H9 (cell line): Measurements from ENCODE around the gene C11orf65. TPM values are rescaled to one million over a fixed set of nuclear protein-coding genes. Genes with fewer than 3 reads are reported as not detected.

Source experiments
- DNase-seq: peaks from one replicate; pipeline ENCODE4 v3.0.0-alpha.2; 2017
- H2AFZ ChIP-seq: one replicate; pipeline ENCODE4 v1.6.1; 2013; ENCODE audit warnings: mild to moderate bottlenecking, low read length, control low read depth, moderate library complexity
- H2AK5ac ChIP-seq: 2 replicates; pipeline ENCODE4 v1.6.1; 2013; ENCODE audit warnings: low read length, control low read depth, mixed read lengths; ENCODE audit not compliant: insufficient read length
- H2BK120ac ChIP-seq: one replicate; pipeline ENCODE4 v1.6.1; 2013; ENCODE audit warnings: low read depth, mild to moderate bottlenecking, low read length, control low read depth, inconsistent platforms; ENCODE audit not compliant: poor library complexity, severe bottlenecking
- H2BK12ac ChIP-seq: 2 replicates; pipeline ENCODE4 v1.6.1; 2013; ENCODE audit warnings: low read length, control low read depth, mixed read lengths, low read depth; ENCODE audit not compliant: insufficient read length
- H2BK15ac ChIP-seq: 2 replicates; pipeline ENCODE4 v1.6.1; 2013; ENCODE audit warnings: low read depth, low read length, control low read depth
- H2BK20ac ChIP-seq: one replicate; pipeline ENCODE4 v1.6.1; 2013; ENCODE audit warnings: low read depth, mild to moderate bottlenecking, low read length, control low read depth, inconsistent platforms; ENCODE audit not compliant: poor library complexity, severe bottlenecking
- H2BK5ac ChIP-seq: 2 replicates; pipeline ENCODE4 v1.6.1; 2013; ENCODE audit warnings: low read length, control low read depth, mixed read lengths; ENCODE audit not compliant: insufficient read length
- H3K14ac ChIP-seq: 2 replicates; pipeline ENCODE4 v1.6.1; 2013; ENCODE audit warnings: low read length, control low read depth; ENCODE audit not compliant: insufficient read depth
- H3K18ac ChIP-seq: 2 replicates; pipeline ENCODE4 v1.6.1; 2013; ENCODE audit warnings: low read depth, mild to moderate bottlenecking, mixed read lengths, low read length, control low read depth; ENCODE audit not compliant: insufficient read length
- H3K23ac ChIP-seq: 2 replicates; pipeline ENCODE4 v1.6.1; 2013; ENCODE audit warnings: low read length, control low read depth, mixed read lengths, low read depth; ENCODE audit not compliant: insufficient read length
- H3K23me2 ChIP-seq: 2 replicates; pipeline ENCODE4 v1.6.1; 2013; ENCODE audit warnings: low read depth, mild to moderate bottlenecking, mixed read lengths, low read length, control low read depth; ENCODE audit not compliant: insufficient read length, poor library complexity, severe bottlenecking
- H3K27ac ChIP-seq: 2 replicates; pipeline ENCODE4 v1.5.1; 2013; ENCODE audit warnings: low read length, control low read depth, mixed read lengths, low read depth; ENCODE audit not compliant: insufficient read length
- H3K27me3 ChIP-seq: 2 replicates; pipeline ENCODE4 v1.6.1; 2013; ENCODE audit warnings: low read length, control low read depth, inconsistent platforms; ENCODE audit not compliant: insufficient read depth
- H3K4ac ChIP-seq: 2 replicates; pipeline ENCODE4 v1.6.1; 2013; ENCODE audit warnings: low read depth, mild to moderate bottlenecking, control low read depth, inconsistent platforms, low read length, moderate library complexity
- H3K4me1 ChIP-seq: 2 replicates; pipeline ENCODE4 v1.6.1; 2013; ENCODE audit warnings: low read length, control low read depth, inconsistent platforms; ENCODE audit not compliant: insufficient read depth
- H3K4me2 ChIP-seq: 2 replicates; pipeline ENCODE4 v1.6.1; 2013; ENCODE audit warnings: low read length, control low read depth, mixed read lengths; ENCODE audit not compliant: insufficient read length, insufficient read depth
- H3K56ac ChIP-seq: 2 replicates; pipeline ENCODE4 v1.6.1; 2013; ENCODE audit warnings: low read depth, mild to moderate bottlenecking, mixed read lengths, low read length, control low read depth; ENCODE audit not compliant: insufficient read length
- H3K79me1 ChIP-seq: 2 replicates; pipeline ENCODE4 v1.6.1; 2013; ENCODE audit warnings: low read depth, mild to moderate bottlenecking, moderate library complexity, low read length, control low read depth, inconsistent platforms; ENCODE audit not compliant: insufficient read depth, poor library complexity, severe bottlenecking
- H3K79me2 ChIP-seq: 2 replicates; pipeline ENCODE4 v1.6.1; 2013; ENCODE audit warnings: low read length, control low read depth, inconsistent platforms; ENCODE audit not compliant: insufficient read depth
- H3K9ac ChIP-seq: 2 replicates; pipeline ENCODE4 v1.6.1; 2013; ENCODE audit warnings: low read length, control low read depth, mixed read lengths; ENCODE audit not compliant: insufficient read length; ENCODE audit errors: extremely low read depth
- H3K9me3 ChIP-seq: one replicate; pipeline ENCODE4 v1.6.1; 2013; ENCODE audit warnings: low read depth, low read length, inconsistent platforms; ENCODE audit not compliant: control insufficient read depth
- H3T11ph ChIP-seq: one replicate; pipeline ENCODE4 v1.6.1; 2013; ENCODE audit warnings: mild to moderate bottlenecking, low read length, control low read depth, inconsistent platforms
- H4K20me1 ChIP-seq: one replicate; pipeline ENCODE4 v1.6.1; 2013; ENCODE audit not compliant: control insufficient read depth, insufficient read length, insufficient read depth
- H4K5ac ChIP-seq: 2 replicates; pipeline ENCODE4 v1.6.1; 2013; ENCODE audit warnings: low read depth, mild to moderate bottlenecking, mixed read lengths, low read length, control low read depth; ENCODE audit not compliant: insufficient read length
- H4K8ac ChIP-seq: replicated peaks from 2 replicates; pipeline ENCODE4 v1.6.1; 2013; ENCODE audit warnings: low read length, control low read depth, mixed read lengths, low read depth; ENCODE audit not compliant: insufficient read length
- H4K91ac ChIP-seq: 2 replicates; pipeline ENCODE4 v1.6.1; 2013; ENCODE audit warnings: low read depth, mild to moderate bottlenecking, moderate library complexity, mixed read lengths, low read length, control low read depth; ENCODE audit not compliant: insufficient read length
- H3K27ac Mint-ChIP-seq, 3 experiments: 2 replicates in 2 of 3; 3 replicates in 1 of 3; pipeline ENCODE4 v1.8.0; 2020 to 2021; ENCODE audit warnings: mixed read lengths in 3 of 3, mild to moderate bottlenecking in 1 of 3, moderate library complexity in 1 of 3
- H3K27me3 Mint-ChIP-seq: 2 replicates; pipeline ENCODE4 v1.8.0; 2021; ENCODE audit warnings: low read depth, mild to moderate bottlenecking, moderate library complexity, mixed read lengths
- H3K36me3 Mint-ChIP-seq, 3 experiments: 2 replicates in 2 of 3; 3 replicates in 1 of 3; pipeline ENCODE4 v1.8.0; 2020 to 2021; ENCODE audit warnings: low read depth in 3 of 3, mixed read lengths in 3 of 3; ENCODE audit not compliant: insufficient read depth in 1 of 3
- H3K4me1 Mint-ChIP-seq, 2 experiments: 2 replicates each; pipeline ENCODE4 v1.8.0; 2020; ENCODE audit warnings: mixed read lengths in 2 of 2
- H3K4me3 Mint-ChIP-seq, 2 experiments: 2 replicates in 1 of 2; 3 replicates in 1 of 2; pipeline ENCODE4 v1.8.0; 2020 to 2021; ENCODE audit warnings: mild to moderate bottlenecking in 2 of 2, mixed read lengths in 2 of 2, moderate library complexity in 1 of 2
- H3K9me3 Mint-ChIP-seq, 2 experiments: 2 replicates in 1 of 2; 3 replicates in 1 of 2; pipeline ENCODE4 v1.8.0; 2020; ENCODE audit warnings: mild to moderate bottlenecking in 2 of 2, mixed read lengths in 2 of 2, moderate library complexity in 1 of 2
- WGBS: extraction: QIAGEN DNeasy Blood & Tissue Kit; methylation state at CpG from one replicate; pipeline ENCODE4 v1.1.7; 2013; ENCODE audit warnings: missing lambda C conversion rate, low lambda C conversion rate, mixed read lengths; ENCODE audit not compliant: insufficient read length; ENCODE audit errors: extremely low coverage; 5-methylcytosine and 5-hydroxymethylcytosine counted together
- total RNA-seq: library from RNA; stranded (reverse); gene quantifications from 2 replicates; pipeline ENCODE4 v1.2.1, GENCODE V29; 2021
- TF ChIP-seq, protein P1 (sequence below): fragments of 200-600 bp; sonication (generic); conservative IDR thresholded peaks from 3 replicates; pipeline ENCODE4 v1.8.0; 2021; ENCODE audit warnings: antibody characterized with exemption, mild to moderate bottlenecking

Gene C11orf65
- total RNA-seq, 1 experiment from 2014 or later: 0.55 TPM

DNA sequence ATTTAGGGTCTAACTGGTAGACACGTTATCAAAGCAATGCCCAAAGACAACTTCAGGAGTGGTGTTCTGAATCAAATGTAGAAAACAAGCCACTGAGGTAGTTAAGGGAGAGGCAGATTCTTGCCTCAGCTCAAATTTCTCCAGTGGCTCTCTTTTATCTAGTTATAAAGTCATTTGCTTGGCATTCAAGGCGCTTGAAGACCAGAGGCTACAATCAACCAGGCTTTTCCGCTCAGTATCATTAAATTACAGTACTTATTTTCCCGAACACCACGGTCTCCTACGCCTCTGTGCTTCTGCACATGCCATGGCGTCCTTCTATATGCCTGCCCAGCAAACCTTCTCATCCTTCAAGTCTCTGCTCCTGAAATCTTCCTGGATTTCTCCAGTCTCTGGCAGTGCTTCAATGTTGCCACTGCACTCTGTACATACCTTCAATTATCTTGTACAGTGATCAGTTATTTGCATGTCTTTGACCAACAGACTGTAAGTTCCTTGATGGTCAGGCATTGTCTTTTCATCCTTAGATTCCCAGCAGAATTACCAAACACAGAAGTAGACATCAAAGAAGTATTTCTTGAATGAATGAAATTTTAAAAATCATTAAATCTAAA, 29.4 kb upstream of the C11orf65 start:
- Histone ChIP-seq H3K4ac (no peak overlapping the region), H3K56ac (no peak overlapping the region), H2BK12ac (no peak overlapping the region), H4K20me1 (no peaks in the 10 kb centered on the region), H3K4me1 (no peaks in the 10 kb centered on the region; the same call in none of the 2 replicates), H3K4me2 (peak overlapping the region; percentile 87), H2BK120ac (no peak overlapping the region), H3K27me3 (no peaks in the 10 kb centered on the region), H3K23ac (no peak overlapping the region), H4K5ac (no peak overlapping the region), H3K23me2 (peaks cover 14% of the 10 kb centered on the region), H3K18ac (no peak overlapping the region), H3K9me3 (no peaks in the 10 kb centered on the region), H2AFZ (no peak overlapping the region), H2BK15ac (no peak overlapping the region), H3K79me1 (no peaks in the 10 kb centered on the region), H4K8ac (no peak overlapping the region), H3K79me2 (no peaks in the 10 kb centered on the region), H4K91ac (no peak overlapping the region), H3K14ac (no peak overlapping the region), H3T11ph (no peak overlapping the region), H2AK5ac (no peak overlapping the region), H3K27ac (no peak overlapping the region), H3K9ac (no peak overlapping the region), H2BK20ac (no peak overlapping the region), H2BK5ac (no peak overlapping the region)
- Mint-ChIP-seq H3K9me3 (no peaks in the 10 kb centered on the region; a peak in 1 of 5 replicates), H3K27me3 (peaks cover 8% of the 10 kb centered on the region), H3K36me3 (no peaks in the 10 kb centered on the region), H3K27ac (peak overlapping the region in 1 of 3 experiments; percentile 61; a peak in 1 of 7 replicates), H3K4me3 (peak overlapping the region in 1 of 2 experiments; percentile 93; a peak in 3 of 5 replicates), H3K4me1 (peaks cover 11 to 16% of the 10 kb centered on the region in 2 experiments)
- no peak for DNase-seq
- no CpG with 5 or more reads among the region's 7 CpGs for WGBS
- TF ChIP-seq, protein P1, sequence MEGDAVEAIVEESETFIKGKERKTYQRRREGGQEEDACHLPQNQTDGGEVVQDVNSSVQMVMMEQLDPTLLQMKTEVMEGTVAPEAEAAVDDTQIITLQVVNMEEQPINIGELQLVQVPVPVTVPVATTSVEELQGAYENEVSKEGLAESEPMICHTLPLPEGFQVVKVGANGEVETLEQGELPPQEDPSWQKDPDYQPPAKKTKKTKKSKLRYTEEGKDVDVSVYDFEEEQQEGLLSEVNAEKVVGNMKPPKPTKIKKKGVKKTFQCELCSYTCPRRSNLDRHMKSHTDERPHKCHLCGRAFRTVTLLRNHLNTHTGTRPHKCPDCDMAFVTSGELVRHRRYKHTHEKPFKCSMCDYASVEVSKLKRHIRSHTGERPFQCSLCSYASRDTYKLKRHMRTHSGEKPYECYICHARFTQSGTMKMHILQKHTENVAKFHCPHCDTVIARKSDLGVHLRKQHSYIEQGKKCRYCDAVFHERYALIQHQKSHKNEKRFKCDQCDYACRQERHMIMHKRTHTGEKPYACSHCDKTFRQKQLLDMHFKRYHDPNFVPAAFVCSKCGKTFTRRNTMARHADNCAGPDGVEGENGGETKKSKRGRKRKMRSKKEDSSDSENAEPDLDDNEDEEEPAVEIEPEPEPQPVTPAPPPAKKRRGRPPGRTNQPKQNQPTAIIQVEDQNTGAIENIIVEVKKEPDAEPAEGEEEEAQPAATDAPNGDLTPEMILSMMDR: no peak
